ENCODE results near the gene SLC37A4.
A peak's percentile ranks its signal among the peaks of the same experiment; 100 is the strongest.

GRCh38 chr11:119030329-119031047, at the start of gene SLC37A4:
- TF ChIP-seq CTCF (IDR thresholded peaks at IDR 0.05 in 4 of 5, conservative IDR thresholded peaks at IDR 0.05 in 1 of 5), result peak in 4 of 5 experiments; percentile 87 to 92 (median 90)
- TF ChIP-seq POLR2A (IDR thresholded peaks at IDR 0.05), result peak; percentile 82 to 85

Data from gastrocnemius medialis (tissue), 4 donors.